ENCODE data around the gene SNCB.
"Not testable (repeated sequence)": the region's sequence is repeated elsewhere in the genome, so short reads cannot be mapped to it uniquely, and the experiment has no call there.

SNCB gene

DNA sequence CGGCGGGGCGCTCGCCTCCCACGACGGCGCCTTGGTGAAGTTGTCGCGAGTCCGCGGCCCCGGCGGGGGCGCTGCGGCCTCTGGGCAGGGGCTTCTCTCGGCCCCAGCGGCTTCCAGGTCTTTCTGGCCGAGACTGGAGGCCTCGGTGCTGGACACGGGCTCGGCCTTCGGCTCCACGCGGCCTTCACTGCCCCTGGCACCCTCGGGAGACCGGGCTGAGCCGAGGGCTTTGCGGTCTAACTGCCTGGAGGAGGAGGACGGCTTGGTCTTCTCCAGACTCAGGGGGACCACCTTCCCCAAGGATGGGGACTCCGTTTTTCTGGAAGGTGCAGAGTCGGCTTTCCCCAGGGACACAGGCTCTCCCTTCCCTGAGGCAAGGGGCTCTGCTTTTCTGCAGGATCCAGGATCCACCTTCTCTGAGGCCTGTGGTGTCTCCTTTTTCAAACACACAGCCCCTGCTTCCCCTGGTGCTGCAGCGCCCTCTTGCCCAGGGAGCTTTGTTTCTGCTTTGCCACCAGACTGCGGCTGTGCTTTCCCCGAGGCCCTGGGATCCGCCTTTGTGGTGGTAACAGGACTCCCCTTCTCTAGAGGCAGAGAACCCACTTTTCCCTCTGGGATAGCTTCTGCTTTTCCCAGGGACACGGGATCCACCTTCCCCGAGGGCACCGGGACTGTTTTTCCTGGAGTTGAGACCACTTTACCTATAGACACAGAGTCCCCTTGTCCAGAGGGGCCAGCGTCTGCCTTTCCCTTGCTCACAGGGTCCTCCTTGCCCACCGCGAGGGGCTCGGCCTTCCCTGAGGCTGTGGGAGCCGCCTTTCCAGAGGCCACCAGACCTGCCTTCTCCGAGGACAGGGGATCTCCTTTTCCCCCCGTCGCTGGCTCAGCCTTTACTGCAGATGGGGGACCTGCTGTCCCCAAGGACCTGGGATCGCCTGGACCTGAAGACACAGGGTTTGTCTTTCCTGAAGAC is 32.6 kb downstream of the SNCB start:
- DNase-seq (ENCODE audit: low spot score) = no peak

DNA sequence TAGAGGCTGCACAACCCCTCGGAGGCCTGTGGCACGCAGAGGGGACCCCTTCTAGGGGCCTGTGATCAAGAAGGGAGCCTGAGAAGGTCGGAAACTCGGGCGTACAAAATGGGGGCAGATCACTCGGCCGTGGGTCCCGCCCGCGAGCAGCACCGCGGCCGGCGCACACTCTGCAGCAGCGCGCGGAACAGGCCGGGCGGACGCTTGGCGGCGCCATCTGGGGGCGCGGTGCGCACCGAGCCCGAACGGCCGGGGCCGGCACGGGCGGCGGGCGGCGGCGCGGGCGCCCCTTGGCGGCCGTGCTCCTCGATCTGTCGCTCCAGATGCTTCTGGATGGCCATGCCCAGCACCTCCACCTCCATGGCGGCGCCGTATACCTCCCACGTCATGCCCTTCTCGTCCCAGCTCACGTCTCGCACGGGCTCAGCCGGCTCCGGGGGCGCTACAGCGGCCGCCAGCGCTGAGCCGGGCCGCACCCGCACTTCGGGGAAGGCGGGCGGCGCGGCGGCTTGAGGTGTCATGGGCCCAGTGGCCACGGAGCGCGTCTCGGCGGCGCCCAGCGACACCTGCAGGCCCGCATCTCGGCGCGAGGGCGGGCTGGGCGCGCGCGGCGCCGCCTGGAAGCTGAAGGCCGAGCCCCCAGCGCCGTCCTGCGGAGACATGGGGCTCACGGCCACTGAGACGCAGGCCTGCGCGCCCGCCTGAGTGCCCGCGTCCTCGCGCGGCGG is 33.5 kb downstream of the SNCB start:
- DNase-seq (ENCODE audit: low spot score) = no peak

DNA sequence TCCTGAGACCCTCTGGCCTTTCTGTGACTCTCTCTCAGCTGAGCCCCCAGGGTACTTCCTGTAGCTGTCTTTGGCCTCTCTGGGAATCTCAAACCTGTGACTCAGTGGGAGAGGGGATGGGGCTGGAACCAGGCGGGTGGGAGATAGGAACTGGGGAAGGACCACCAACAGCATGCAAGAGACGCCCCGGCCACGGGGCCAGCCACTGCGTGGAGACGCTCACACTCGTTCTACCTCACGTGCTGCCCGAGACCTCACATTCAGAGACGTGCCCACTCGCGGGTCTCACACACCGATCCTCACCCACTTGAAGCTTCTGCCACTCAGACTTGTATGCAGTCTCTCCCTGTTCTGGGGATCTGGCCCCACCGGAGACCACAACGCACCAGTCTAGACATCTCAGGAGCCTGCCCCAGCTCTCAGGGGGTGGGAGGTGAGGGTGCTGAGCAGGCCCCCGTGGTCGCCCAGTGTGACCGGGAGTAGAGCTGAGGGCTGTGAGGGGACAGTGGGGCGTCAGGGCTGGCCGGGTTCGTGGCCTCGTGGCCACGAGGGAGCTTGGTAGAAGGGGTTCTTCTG is 34.2 kb downstream of the SNCB start:
- no peak for DNase-seq (ENCODE audit: low spot score)

DNA sequence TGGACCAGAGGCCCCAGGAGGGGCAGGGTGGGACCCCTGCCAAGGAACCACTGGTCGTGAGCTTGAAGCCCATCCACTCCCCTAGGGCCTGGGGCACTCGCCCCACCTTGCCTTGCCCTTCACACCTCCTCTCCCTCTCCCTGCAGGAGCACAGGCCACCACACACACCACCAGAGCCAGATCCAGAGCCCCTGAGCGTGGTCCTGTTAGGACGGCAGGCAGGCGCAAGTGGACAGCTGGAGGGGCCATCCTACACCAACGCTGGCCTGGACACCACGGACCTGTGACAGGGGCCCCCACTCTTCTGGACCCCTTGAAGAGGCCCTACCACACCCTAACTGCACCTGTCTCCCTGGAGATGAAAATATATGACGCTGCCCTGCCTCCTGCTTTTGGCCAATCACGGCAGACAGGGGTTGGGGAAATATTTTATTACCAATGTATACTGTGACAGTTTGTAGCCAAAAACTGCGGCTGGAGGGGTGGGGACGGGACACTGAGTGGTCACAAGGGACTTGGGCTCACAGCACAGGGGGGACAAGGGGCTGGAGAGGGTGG is 34.9 kb downstream of the SNCB start:
- no peak for DNase-seq (ENCODE audit: low spot score)

DNA sequence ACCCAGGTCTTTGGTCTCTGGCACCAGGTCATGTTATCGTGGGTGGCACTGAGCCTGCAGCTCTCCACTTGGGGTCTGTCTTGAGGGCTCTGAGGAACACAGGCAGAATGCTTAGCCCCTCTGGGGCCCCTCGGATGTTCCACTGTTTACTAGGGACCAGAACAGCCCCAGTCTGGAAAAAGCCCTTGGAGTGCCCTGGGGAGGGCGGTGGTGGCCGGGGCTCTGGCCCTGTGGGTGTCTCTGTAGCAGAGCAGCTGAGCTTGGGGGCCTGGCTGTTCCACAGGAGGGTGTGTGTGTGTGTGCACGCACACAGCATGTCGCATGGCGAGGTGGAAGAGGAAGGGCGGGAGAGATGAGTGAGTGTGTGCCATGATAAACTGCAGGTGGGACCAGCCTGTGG is 35.8 kb downstream of the SNCB start:
- no peak for DNase-seq (ENCODE audit: low spot score)

DNA sequence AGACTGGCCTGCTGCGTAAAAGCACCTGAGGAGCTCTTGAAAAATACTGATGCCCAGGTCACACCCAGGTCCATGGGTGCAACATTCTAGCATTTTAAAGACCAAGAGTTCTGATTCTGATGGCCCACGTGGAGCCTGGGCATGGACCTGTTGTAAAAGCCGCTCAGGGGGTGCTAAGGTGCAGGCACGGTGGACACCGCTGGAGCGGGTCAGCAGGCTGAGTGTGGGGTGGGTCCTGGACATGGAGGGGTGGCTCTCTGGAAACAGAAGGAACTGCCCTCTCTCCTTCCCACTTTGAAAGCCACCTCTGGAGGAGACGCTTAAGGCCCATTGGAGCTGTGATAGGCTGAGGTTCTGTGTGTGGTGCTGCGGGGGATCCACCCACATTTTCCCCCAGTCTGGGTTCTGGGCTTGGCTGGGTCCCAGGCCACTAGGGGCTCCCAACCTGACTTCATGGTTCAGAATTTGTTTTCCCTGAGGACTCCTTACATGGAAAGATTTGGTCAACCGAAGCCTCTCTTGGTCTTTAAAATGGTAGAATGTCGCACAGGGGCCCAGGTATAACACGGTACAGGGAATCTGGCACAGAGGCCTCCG is 37.0 kb downstream of the SNCB start:
- no peak for DNase-seq (ENCODE audit: low spot score)

DNA sequence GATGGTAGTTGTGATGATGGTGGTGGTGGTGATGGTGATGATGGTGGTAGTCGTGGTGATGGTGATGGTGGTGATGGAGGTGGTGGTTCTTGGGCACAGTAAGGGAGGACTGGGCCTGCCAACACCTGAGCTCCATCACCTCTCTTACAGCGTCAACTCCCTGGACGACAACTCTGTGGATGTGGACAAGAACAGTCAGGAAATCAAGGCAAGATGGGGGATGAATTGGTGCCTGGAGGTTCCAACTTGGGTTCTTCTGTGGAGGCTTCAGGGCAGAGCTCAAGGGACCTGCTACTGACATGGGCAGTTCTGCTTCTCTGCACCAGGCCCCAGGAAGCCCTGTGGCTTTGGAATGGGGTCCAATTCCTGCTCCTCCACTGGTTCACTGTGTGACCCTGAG is 37.8 kb downstream of the SNCB start:
- no peak for DNase-seq (ENCODE audit: low spot score)

DNA sequence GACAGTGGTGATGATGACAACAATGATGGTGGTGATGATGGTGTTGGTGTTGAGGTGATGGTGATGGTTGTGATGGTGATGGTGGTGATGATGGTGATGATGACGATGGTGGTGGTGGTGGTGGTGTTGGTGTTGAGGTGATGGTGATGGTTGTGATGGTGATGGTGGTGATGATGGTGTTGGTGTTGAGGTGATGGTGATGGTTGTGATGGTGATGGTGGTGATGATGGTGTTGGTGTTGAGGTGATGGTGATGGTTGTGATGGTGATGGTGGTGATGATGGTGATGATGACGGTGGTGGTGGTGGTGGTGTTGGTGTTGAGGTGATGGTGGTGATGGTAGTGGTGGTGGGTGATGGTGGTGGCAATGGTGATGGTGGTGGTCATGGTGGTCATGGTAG is 38.7 kb downstream of the SNCB start:
- not testable (repeated sequence) for DNase-seq (ENCODE audit: low spot score)

DNA sequence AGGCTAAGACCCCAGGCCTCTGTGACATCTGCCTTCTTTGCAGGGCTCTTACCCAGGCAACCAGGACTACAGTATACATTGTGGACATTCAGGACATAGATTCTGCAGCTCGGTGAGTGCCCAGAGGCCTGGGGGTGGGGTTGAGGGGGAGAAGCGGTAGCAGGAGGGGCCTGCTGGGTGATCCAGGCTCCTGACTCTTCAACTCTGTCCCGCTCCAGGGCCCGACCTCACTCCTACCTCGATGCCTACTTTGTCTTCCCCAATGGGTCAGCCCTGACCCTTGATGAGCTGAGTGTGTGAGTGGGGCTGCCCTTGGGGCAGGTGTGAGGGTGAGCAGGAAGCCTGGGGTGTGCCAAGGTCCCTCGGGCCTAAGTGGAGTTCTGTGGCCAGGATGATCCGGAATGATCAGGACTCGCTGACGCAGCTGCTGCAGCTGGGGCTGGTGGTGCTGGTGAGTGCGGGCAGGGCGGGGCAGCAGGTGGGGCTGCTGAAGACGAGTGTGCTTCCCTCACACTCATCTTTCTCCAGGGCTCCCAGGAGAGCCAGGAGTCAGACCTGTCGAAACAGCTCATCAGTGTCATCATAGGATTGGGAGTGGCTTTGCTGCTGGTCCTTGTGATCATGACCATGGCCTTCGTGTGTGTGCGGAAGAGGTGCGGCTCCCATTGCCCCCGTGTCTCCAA is 40.2 kb downstream of the SNCB start:
- DNase-seq (ENCODE audit: low spot score) = no peak

DNA sequence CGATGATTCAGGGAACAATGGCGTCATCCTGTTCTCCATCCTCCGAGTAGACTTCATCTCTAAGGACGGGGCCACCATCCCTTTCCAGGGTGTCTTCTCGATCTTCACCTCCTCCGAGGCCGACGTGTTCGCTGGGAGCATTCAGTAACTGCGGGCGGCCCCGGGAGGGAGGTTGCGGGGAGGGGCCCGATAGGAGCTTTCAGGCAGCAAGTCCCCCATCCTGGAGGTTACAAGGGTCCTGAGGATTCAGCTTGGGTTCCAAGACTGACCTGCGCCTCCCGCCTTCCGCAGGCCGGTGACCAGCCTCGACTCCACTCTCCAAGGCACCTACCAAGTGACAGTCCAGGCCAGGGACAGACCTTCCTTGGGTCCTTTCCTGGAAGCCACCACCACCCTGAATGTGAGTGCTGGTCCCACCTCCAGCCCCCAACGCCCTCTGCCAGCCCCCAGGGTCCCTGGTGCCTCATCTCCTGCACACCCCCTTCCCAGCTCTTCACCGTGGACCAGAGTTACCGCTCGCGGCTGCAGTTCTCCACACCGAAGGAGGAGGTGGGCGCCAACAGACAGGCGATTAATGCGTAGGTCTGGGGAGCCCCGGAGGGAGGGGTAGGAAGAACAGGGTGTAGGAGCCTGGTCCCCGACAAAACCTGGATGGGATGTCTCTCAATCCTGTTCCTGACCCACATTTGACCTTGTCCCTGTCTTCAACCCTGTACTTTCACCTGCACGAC is 41.1 kb downstream of the SNCB start:
- DNase-seq (ENCODE audit: low spot score) = no peak

DNA sequence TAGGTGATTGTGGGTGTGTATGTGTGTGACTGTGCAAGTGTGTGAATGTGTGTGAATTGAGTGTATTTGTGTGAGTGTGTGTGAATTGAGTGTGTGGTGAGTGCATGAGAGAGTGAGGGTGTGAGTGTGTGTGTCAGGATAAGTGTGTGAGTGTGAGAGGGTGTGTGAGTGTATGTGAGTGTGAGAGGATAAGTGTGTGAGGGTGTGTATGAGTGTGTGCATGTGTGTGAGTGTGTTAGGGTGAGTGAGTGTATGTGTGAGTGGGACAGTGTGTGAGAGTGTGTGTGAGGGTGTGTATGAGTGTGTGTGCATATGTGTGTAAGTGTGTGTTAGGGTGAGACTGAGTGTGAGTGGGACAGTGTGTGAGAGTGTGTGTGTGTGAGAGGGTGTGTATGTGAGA is 42.0 kb downstream of the SNCB start:
- DNase-seq (ENCODE audit: low spot score) = no peak

DNA sequence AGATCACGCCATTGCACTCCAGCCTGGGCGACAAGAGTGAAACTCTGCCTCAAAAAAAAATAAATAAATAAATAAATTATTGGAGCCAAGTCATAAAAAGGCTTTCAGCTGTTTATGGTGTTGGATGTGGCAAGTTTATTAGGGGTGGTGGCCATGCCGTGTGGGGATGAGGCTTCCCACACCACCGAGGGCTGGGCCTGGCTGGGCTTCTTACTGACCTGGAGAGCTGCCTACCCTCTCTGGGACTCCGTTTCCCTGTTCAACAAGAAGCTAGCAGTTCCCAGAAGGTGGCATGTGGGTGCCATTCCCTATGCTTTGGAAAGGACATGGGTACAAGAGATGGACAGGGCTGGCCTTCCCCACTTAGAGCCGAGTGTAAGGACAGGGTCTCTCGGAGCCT is 42.9 kb downstream of the SNCB start:
- DNase-seq (ENCODE audit: low spot score) = no peak

DNA sequence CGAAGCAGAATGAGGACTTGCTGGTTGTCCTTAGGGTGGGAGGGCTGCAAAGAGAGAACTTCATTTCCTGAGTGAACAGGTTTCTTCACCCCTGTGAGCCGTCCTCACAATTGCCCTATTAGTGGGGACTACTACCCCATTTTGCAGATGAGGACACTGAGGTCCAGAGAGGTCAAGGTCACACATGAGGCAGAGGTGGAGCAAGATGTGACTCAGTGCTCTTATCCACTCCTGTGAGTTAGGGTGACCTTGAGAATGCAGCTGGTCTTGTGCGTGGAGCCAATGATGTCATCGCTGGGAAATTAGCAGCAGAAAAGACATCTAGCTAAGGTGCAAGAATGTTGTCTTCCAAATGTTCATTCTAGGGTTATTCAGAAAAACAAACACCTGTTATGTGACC is 47.3 kb downstream of the SNCB start:
- DNase-seq (ENCODE audit: low spot score) = no peak

DNA sequence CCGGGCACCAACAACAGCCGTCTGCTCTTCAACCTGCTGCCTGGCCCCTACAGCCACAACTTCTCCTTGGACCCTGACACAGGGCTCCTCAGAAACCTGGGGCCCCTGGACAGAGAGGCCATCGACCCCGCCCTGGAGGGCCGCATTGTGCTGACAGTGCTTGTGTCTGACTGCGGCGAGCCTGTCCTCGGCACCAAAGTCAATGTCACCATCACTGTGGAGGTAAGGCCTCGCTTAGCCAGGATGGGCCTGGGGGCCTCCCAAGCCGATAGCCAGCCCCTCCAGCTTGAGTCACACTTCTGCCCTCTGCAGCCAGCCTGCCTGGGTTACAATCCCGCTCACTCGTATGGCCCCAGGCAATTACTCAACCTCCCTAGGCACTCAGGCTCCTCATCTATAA is 49.0 kb downstream of the SNCB start:
- DNase-seq (ENCODE audit: low spot score) = no peak

DNA sequence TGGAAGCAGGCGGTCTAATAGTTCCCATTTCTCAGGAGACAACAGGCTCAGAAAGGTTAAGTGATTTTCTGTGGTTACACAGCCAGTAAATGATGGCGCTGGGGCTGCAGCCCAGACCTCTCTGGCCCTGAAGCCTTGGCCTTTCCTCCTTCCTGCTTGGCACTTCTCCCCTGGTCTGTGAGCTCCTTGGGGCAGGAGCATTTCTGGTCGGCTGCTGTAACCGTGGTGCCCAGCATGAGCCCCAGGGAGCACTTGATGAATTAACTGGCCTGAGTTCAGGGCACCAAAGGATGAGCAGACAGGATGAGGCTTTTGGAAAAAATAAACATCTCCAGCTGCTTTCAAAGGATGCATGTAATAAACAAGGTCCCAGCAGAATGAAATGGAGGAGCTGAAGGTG is 51.0 kb downstream of the SNCB start:
- DNase-seq (ENCODE audit: low spot score) = no peak

DNA sequence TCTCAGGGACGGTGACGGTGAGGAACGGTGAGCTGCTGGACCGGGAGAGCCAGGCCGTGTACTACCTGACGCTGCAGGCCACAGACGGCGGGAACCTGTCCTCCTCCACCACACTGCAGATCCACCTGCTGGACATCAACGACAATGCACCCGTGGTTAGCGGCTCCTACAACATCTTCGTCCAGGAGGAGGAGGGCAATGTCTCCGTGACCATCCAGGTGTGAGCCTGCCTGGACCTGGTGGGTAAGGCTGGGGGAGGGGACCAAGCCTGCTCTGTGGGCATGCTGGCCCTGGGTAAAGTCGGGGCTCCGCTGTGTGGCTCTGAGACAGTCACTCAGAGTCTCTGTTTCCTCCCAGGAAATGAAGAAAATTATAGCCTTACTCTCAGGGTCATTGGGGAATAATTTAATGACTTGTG is 51.9 kb downstream of the SNCB start:
- DNase-seq (ENCODE audit: low spot score) = no peak

DNA sequence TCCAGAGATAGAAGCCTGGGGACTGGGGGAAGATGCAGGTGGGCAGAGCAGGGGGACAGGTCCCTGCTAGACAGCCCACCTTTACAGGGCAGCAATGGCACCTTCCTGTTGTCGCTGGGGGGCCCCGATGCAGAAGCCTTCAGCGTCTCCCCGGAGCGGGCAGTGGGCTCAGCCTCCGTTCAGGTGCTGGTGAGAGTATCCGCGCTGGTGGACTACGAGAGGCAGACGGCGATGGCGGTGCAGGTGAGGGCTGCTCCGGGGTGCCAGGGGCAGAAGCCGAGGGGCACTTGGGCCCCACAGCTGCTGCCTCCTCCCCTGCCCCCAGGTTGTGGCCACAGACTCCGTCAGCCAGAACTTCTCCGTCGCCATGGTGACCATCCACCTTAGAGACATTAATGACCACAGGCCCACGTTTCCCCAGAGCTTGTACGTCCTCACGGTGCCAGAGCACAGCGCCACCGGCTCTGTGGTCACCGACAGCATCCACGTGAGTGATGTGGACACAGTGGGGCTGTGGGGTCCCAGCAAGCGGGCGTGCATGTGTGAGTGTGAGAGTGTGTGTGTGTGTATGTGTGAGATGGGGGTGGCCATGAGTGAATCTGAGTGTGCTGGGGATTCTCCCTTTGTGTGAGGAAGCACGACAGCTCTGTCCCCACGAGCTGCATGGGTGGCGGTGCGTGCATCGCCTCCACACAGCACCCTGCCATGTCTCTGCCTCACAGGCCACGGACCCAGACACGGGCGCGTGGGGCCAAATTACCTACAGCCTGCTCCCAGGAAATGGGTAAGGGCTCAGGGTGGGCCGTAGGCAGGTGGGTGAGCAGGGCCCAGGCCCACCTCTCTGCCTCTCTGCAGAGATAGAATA is 52.8 kb downstream of the SNCB start:
- DNase-seq (ENCODE audit: low spot score) = no peak

DNA sequence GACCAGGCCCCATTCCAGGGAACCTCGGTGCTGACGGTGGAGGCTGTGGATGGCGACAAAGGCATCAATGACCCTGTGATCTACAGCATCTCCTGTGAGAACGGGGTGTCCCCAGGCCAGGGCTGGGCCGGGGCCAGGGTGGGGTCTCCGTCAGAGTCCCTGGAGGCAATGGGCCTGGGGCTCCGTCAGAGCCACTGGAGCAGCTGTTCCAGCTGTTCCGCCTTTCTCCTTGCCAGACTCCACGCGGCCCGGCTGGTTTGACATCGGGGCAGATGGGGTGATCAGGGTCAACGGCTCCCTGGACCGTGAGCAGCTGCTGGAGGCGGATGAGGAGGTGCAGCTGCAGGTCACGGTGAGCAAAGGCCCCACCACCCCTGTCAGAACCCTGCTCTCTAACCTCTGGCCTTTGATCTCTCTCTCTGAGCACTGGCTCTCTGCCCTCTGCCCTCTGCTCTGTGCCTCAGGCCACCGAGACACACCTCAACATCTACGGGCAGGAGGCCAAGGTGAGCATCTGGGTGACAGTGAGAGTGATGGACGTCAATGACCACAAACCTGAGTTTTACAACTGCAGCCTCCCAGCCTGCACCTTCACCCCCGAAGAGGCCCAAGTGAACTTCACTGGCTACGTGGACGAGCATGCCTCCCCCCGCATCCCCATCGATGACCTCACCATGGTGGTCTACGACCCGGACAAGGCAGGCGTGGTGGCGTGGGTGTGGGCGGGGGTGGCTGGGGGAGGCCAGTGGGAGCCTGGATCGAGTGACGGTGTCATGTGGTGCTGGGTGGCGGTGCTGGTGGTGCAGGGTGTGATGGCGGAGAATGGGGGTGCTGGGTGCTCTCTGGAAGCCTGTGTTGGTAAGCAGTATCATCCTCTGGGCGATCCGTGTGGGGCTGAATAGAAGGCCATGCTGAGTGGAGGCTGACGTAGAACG is 54.6 kb downstream of the SNCB start:
- no peak for DNase-seq (ENCODE audit: low spot score)

DNA sequence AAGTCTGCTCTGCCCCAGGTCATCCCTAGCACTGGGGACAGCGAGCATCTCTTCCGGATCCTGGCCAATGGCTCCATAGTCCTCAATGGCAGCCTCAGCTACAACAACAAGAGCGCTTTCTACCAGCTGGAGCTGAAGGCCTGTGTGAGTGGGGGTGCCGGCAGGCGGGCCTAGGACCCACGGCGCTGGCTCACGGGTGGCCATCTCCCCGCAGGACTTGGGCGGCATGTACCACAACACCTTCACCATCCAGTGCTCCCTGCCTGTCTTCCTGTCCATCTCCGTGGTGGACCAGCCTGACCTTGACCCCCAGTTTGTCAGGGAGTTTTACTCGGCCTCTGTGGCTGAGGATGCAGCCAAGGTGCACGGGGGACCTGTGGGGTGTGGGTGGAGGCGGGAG is 55.3 kb downstream of the SNCB start:
- no peak for DNase-seq (ENCODE audit: low spot score)
